ENCODE measurements around the gene FXR1.
"Not testable (repeated sequence)": the region's sequence is repeated elsewhere in the genome, so short reads cannot be mapped to it uniquely, and the experiment has no call there.

Gene FXR1

DNA sequence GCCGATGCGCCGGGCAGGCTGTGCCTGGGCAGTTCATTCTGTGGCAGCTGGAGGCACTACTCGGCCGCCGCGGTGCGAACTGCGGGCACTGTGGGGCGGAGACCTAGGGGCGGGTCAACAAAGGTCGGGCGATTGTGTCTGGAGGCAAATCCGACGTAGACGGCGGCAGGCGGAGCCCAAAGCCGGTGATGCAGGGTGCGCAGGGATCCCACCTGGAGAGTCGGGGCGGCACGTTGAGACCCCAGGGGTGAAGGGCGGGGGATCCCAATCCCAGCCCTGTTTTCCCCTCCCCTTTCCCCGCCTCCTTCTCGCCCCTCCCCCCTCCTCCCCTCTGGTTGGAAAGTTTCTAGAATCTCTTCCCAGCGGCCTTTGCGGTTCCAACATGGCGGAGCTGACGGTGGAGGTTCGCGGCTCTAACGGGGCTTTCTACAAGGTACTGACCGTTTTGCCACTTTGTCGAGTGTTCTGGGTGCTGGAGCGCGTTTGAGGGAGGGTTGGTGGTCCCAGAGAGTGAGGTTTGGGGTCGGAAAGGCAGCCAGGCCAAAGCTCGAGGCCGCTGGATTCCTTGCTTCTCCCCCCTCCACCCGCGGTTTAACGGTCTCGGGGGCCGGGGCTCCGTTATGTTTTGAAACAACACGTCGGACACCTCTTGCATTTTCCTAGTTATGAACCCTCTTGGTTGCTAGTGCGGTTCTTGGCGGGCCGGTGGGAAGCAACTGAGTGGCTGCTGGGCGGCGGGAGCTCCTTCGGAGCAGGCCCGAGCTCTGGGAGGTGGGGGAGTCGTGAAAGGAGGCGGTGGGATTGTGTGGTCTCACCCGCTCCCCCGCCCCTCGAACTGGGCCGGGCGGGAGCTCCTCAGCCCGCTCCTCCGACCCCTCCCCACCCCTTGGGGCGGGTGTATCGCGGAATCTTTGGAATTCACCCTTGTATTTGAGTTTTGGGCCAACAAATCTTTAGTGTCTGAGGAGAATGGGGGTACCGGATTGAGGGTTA is at the start of gene FXR1:
Gene FXR1 (plus strand): TSS at position 367 of the 993 bp plus-strand sequence. CDS start 16 bp downstream, at position 383.
- DNase-seq: peak; percentile 81

DNA sequence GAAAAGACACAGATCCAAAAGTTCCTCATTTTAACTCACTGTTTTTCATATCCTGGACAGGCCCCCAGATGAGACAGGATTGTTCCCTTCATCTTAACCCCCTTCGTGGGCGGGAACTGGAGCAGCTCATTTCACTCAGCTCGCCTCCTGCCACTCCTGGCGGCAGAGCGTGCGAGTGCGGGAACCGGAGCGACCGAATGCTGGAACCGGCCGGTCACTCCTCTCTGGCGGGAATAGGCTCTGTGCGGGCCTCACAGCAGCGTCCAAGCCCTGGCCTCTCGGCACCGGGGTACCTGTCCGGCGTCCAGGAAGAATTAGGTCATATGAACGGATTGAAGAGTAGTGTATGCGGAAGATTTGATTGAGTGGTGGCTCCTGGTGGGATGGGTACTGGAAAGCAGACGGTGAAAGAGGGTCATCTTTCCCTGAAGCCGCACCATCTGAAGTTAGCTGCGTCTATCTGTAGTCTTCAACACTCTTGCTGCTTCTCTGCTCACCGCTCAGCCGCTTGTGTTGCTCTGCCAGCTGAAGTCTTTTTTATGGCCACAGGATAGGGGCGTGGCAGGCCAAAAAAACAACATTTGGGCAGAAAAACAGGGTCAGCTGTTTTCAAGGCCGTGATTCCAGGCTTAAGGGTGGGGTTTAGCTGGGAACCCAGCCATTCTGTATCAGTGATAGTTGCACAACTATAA is 42.3 kb upstream of the FXR1 start:
- peak; percentile 2 for DNase-seq

DNA sequence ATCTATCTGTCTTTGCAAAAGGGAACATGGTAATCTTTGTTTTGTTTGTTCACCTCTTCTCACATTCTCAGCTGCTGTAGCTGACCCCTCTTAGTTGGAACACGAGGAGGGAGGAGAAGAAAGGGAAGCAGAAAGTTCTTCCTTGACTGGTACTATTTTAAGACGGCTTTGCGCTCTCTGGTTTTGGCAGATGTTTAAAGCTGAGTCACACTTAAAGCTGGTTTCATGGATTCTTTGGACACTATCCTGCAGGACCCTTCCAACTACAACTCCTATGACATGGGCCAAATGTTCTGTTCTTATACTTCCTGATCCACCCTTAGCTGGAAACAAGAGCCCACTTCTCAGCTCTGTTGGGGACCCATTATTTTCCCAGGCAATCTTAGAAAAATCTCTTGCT is 40.6 kb upstream of the FXR1 start:
- DNase-seq: peak; percentile 19

DNA sequence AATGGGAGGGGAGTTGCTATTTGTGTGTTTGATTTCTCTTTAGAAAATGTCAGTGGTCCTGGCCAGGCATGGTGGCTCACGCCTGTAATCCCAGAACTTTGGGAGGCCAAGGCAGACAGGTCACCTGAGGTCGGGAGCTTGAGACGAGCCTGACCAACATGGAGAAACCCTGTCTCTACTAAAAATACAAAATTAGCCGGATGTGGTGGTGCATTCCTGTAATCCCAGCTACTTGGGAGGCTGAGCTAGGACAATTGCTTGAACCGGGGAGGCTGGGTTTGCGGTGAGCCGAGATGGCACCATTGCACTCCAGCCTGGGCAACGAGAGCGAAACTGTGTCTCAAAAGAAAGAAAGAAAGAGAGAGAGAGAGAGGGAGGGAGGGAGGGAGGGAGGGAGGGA is 40.0 kb upstream of the FXR1 start:
- DNase-seq: not testable (repeated sequence)

DNA sequence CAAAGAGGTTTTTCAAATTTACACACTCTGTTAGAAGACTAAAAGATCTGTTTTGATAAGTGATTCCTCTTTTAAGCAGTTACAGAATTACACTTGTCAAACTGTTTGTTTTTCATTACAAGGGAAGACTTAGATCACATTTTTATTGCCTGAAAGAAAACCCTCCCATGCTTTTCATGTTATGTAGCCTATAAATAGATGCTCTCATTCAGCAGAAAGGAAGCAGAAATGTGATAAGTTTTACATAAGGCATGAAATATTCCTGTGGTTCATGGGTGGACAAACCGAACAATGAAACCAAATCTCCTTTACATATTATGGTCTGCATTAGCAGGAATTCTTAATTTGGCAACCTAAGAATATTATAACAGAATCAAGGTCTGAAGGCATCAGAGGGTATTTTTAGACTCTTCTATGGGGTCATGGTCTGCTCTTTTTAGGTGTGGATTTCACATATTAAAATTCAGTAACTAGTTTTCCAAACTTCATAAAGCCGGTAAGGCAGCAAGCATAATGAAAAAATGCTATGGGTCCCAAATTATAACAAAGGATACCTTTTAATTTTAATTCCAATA is 37.3 kb upstream of the FXR1 start:
- no peak for DNase-seq

DNA sequence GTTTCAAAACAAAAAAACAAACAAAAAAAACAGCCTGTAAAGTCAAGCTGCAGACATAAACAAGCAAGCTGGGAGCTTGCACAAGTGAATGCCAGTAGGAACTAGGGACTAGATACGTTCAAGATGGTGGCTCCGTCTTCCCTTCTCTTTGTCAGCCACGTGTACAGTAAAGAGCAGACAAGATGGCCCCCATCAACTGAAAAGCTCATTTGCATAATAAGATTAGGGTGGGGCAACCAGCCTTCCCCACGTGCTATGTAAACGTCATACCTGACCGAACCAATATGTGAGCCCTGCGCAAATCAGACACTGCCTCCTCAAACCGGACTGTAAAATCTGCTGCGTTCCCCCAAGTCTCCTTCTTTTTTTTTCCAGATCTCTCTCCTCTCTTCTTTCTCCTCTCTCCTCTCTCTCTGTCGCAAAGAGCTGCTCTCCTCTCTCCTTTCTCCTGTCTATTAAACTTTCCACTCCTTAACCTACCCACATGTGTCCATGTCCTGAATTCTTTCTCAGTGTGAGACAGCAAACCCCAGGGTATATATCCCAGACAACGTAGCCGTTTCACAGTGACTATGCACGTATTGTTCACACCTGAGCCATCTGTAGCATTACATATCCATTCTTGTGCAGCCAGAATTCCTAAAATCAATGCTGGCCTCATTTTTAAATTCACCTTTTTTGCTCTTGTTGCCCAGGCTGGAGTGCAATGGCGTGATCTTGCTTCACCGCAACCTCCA is 31.2 kb upstream of the FXR1 start:
- no peak for DNase-seq

DNA sequence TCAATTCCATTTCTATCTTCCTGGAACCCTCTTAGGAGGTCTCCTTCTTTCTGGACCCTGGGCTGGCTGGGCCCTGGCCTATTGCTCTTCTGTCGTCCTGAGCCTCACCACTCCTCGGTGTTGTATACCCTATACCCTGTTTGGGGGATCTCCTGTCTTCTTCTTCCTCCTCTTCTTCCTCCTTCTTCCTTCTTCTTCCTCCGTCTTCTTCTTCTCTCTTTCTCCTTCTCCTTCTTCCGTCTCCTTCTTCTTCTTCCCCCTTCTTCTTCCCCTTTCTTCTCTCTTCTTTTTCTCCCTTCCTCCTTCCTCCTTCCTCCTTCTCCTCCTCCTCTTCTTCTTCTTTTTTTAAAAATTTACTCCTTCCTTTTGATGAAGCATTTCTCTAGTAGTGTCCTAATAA is 30.4 kb upstream of the FXR1 start:
- DNase-seq: no peak

DNA sequence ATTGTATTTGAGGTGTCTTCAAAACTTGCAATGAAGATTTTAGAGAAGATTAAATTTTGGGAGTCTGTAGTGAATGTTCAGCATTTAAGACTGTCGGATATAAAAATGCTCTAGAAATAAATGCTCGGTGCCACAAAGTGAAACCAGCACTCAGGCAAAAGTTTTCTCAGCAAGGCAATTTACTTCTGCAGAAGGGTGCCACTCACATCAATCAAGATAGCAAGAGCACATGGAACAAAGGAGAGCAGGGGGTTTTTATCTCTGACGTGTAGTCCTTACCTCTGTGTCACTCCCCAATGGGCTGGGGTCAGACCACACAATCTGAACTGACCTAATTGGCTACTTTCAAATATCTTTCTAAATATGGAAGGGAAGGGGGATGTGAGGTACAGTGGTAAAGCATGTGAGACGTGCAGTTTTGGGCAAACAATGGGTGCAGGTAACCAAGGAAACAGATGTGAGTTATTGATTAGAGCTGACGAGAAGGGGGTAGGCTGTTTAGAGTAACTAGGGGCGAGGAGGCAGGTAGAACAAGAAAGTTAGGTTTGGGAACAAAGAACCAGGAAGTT is 23.4 kb upstream of the FXR1 start:
- no peak for DNase-seq

DNA sequence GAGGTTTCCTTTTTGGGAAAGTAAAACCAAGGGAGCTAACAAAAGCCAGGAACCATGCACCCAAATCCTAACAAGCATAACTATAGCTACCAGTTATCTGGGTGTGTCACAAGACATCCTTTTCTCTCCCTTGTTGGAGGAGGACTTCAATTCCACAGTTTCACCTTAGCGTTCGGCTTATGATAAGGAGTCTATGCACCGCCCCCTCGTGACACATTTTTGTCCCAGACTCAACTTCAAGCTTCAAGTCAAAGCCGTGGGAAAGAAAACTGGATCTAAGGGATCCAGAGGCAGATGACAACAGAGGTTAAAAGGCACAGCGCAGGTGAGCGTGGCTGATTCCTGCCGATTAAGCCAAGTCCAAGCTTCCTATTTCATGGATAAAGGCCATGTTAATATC is 13.9 kb upstream of the FXR1 start:
- DNase-seq: no peak

DNA sequence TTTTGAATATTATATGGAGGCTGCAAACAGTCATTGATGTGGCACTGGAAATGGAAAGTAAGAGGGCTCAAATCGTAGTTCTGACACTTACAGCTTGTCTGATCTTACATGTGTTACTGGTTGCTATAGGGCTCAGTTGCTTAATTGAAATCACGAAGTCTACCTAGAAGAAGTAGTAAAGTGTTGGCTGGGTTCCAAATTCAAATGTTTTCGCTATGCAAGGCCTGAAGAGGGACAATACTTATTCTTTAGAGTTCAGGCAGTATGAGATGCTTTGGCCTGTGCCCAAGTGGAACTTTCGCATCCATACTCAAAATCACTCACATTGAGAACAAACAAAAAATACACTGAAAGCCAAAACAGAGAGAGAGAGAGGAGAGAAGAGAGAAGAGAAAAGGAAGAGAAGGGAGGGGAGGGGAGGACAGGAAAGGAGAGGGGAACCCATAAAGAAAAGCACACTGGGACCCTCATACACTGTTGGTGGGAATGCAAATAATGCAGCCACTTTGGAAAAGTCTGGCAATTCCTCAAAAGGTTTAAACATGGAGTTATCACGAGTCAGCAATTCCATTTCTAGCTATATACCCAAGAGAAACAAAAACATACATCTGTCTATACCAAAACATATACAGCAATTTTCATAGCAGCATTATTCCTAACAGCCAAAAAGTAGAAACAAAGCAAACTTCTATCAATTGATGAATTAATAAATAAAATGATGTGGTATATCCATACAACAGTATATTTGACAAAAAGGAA is 2.9 kb upstream of the FXR1 start:
- DNase-seq: no peak

DNA sequence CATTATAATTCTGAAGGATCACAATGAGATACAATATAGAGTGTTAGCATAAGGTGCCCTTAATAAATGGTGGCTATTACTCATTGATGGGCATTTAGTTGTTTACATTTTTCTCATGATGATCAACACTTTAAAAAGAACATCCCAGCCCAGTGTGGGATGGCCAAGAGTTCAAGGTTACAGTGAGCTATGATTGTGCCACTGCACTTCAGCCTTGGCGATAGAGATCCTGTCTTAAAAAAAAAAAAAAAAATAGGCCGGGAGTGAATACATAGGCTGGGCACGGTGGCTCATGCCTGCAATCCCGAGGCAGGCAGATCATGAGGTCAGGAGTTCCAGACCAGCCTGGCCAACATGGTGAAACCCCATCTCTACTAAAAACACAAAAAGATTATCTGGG is 1.6 kb upstream of the FXR1 start:
- DNase-seq: no peak

DNA sequence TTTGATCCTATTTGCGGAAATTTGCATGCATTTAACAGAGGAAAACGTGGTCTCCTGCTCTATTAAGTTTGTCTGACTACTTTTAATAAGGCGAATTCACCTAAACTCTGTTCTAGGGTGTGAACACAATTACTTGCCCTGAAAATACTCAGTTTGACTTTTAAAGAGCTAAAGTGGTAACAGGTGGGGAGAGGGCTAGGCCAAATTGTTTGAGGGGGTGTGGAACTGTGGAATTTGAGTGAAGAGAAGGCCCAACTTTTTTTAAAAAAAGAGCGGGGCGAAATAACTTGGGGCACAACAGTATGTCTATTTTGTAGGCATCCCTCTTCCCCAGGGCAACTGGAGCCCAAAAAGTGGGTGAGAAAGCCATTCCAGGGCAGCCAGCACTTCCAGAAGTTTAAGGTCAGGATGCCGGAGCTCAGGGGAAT is 580 bp upstream of the FXR1 start:
- DNase-seq: no peak

DNA sequence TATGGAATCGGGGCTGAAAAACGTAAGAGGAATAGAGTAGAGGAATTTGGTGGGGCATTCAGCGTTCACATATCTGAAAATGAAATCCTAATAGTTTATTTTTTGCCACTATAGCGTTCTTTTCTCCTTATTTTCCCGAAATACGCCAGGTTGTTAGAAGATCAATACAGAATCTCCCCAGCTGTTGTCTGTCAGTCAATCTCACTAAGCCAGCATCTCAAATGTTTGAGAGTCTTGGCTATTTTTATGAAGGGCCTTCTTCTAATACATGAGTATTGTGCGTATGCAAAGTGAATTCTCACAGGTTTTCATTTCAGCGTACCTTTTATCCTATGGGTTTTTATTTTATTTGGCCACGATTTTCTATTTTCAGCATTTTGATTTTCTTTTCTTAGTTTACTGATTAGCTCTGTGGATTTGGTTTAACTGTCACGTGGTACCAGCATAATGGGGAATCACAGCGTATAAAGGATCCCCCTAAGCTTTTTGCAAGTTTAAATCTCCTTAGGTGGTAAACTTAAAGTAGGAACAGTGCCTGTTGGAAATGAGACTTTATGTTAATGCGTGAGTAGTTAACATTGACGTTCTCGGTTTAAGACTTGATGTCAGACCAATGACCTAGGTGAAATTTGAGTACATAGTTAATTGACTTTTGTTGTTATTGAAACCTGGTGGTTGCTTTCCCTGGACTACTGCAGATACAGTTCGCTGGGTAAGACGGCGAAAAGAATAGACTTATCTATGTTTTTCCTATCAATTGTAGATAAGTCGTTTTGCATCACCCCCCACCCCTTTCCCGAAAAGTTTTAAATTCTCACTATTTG is 1.3 kb downstream of the FXR1 start:
- peak; percentile 5 for DNase-seq

DNA sequence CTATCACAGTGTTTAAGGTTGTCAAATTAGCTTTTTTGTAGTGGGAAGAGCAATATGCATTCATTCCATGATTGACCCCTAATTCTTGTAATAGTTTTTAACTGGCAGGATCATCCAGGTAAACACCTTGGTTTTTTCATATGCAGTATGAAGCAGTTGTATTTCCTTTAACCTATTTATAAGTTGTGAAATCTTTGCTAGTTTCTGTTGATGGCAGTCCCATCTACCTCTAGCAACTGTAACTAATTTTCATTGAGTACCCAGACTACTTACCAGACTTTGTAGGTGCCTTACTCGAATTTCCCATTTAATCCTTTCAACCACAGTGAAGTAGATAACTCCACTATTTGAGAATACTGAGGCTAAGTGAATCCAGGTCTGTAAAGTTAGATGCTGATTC is 6.1 kb downstream of the FXR1 start:
- no peak for DNase-seq

DNA sequence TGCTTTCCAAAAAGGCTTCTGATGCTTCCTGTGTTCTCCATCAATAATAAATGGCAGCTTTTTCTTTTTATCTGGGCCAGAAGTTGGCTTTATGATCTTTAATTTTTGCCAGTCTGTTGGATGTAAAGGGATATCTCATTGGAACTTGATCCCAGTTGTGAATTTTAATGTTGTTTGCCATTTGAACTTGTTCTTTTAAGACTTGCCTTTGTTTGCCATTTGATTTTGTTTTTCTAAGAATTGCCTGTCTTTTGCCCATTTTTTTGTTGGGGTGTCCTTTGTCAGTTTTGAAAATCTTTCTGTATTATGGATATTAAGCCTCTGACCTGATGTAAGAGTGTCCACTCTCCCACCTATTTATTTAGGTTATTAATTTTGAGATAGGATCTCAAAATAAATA is 9.8 kb downstream of the FXR1 start:
- no peak for DNase-seq

DNA sequence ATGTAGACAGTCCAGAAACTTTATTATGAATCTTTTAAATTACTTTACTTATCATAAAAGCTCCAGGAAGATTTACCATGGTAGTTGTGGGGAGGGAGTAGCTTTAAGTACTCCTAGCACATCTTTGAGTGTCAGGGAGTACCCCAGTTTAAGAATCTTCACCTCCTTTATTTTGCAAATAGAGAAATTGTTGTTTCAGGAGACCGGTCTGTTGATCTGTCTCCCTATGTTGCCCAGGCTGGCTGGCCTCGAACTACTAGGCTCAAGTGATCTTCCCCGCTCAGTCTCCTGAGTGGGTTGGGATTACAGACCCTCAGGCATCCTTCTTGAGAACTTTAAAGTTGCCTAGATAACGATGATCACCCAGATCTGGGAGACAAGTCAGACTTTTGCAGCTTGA is 11.1 kb downstream of the FXR1 start:
- no peak for DNase-seq

DNA sequence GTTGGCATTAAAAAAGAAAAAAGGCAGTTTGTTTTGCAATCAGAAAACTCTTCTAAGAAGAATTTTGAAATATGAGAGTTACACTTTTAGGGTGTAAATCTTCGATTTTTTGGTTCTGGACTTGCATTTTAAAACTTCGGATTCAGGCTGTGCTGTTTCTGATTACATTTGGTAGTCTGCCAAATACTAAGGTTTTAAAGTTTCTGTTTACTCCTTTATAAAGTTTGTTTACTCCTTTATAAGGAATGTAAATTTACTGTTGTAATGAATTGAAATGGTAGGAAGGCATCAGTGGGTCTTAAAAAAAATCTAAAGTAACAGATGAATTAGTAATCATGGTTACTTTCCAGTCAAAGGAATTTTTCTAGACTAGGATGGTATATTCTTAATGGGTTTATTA is 14.1 kb downstream of the FXR1 start:
- no peak for DNase-seq

DNA sequence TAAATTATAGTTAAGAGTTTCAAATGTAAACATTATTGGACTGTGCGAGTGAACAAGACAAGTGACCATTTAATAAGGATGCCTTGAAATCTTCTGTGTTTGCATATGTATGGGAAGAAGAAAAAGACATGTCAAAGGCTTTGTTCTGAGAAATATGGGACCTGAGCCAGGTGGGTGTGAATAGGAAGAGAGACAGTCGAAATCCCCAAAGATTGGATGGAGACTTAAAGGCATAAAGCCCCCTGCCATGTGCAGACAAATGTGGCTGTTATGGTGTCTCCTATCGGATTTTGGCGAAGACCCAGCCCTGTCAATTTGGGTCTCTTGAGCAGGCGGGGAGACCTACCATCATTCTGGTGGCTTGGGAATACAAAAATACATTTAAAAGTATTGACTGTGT is 16.9 kb downstream of the FXR1 start:
- no peak for DNase-seq

DNA sequence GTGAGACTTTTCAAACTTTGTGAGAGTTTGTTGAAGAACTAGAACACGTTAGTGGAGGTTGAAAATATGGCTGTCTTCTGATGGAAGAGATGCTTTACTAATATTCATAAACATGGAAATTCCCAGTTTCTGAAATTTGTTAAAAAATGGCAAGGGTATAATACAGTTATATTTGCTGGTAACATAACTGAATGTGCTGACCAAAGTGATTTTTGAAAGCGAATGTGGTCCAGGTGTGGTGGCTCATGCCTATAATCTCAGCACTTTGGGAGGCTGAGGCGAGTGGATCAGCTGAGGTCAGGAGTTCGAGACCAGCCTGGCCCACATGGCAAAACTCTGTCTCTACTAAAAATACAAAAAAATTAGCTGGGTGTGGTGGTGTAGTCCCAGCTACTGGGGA is 18.1 kb downstream of the FXR1 start:
- DNase-seq: no peak

DNA sequence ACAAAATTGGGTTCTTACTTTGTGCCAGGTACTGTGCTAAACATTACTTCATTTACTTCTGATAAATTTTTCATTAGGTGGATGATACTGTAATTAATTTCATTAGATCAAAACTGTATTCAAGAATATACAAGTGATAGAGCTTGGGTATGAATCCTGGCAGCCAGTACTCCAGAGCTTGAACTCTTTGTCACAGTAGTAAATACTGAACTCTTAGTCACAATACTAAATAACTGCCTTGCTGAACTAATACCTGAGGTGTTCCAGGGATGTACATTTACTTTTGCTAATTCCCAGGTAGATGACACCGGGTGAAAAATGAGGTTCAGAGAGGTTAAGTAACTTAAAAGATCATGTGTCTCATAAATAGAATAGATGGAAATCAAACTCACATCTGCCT is 20.3 kb downstream of the FXR1 start:
- DNase-seq: no peak

DNA sequence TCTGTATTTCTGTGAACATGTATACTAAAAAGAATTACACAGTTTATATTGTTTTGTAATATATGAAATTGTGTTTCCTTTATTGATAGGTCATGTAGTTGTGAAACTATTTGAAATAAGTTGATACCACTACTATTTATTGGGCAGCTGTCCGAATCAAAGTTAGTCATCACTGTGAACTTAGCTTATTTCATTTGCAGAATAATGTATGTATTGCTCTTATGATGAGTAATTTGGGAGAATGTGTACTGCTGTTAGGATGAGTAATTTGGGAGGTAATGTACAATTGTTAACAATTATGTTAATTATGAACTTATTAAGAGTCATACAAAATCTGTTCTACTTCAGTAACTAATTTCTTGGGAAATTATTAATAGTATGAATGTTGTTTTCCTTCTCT is 22.2 kb downstream of the FXR1 start:
- DNase-seq: peak; percentile 3

Measured in fibroblast of skin of right quadriceps (primary cell).